Naive B cell (primary cell): ENCODE results near the gene CAMKK2. TPM values are rescaled to one million over a fixed set of nuclear protein-coding genes. Genes with fewer than 3 reads are reported as not detected.
"Not testable (repeated sequence)": the region's sequence is repeated elsewhere in the genome, so short reads cannot be mapped to it uniquely, and the experiment has no call there.

Experiments
- ATAC-seq, 2 donors: fragments of 150-1000 bp; cut with Tn5 transposase; 2 replicates each; pipeline ENCODE4 v1.10.0; 2021; ENCODE audit warnings: low read depth in 2 of 2, mild to moderate bottlenecking in 2 of 2, moderate library complexity in 2 of 2
- DNase-seq: peaks from one replicate; pipeline ENCODE4 v3.0.0; 2022
- H3K27ac Mint-ChIP-seq, 6 donors: one replicate each; pipeline ENCODE4 v1.8.0; 2020 to 2022; ENCODE audit warnings: mild to moderate bottlenecking in 6 of 6, mixed read lengths in 6 of 6, moderate library complexity in 5 of 6, inconsistent platforms in 2 of 6
- H3K27me3 Mint-ChIP-seq, 3 donors: one replicate each; pipeline ENCODE4 v1.8.0; 2021 to 2022; ENCODE audit warnings: mixed read lengths in 3 of 3, mild to moderate bottlenecking in 1 of 3
- H3K36me3 Mint-ChIP-seq, 2 donors: one replicate each; pipeline ENCODE4 v1.8.0; 2020 to 2022; ENCODE audit warnings: mixed read lengths in 2 of 2, inconsistent platforms in 1 of 2, mild to moderate bottlenecking in 1 of 2
- H3K4me1 Mint-ChIP-seq, 3 donors: one replicate each; pipeline ENCODE4 v1.8.0; 2020 to 2022; ENCODE audit warnings: mixed read lengths in 3 of 3, inconsistent platforms in 1 of 3, mild to moderate bottlenecking in 1 of 3, moderate library complexity in 1 of 3
- H3K4me3 Mint-ChIP-seq, 8 donors: one replicate each; pipeline ENCODE4 v1.8.0; 2020 to 2022; ENCODE audit warnings: mild to moderate bottlenecking in 8 of 8, mixed read lengths in 8 of 8, moderate library complexity in 8 of 8, inconsistent platforms in 2 of 8
- H3K9me3 Mint-ChIP-seq, 7 donors: one replicate each; pipeline ENCODE4 v1.8.0; 2020 to 2022; ENCODE audit warnings: mixed read lengths in 7 of 7, mild to moderate bottlenecking in 5 of 7, inconsistent platforms in 2 of 7, moderate library complexity in 1 of 7
- polyA plus RNA-seq, 6 donors: library from polyadenylated mRNA; unstranded; fragments of 300-500 nt; fragmentation: Illumina TruSeq; gene quantifications; one replicate each; pipeline ENCODE4 v1.2.3, GENCODE V29; 2021; ENCODE audit warnings: low read depth in 6 of 6

Gene CAMKK2
- polyA plus RNA-seq, 6 donors from 2014 or later, result 5.3 to 12.0 (median 8.3) TPM

DNA sequence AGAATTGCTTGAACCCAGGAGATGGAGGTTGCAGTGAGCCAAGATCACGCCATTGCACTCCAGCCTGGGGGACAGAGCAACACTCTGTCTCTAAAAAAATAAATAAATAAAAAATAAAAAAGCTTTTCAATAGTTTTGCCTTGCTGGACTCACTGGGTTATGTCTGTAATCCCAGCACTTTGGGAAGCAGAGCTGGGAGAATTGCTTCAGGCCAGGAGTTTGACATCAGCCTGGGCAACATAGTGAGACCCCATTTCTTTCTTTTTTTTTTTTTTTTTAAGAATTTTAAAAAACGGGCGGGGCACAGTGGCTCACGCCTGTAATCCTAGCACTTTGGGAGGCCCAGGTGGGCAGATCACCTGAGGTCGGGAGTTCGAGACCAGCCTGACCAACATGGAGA lies 95.4 kb downstream of the CAMKK2 start:
- not testable (repeated sequence) for ATAC-seq, DNase-seq, H3K27me3 Mint-ChIP-seq, H3K36me3 Mint-ChIP-seq, H3K4me3 Mint-ChIP-seq, H3K27ac Mint-ChIP-seq, H3K9me3 Mint-ChIP-seq
- H3K4me1 Mint-ChIP-seq, result peaks cover 5 to 13% (median 8%) of the 10 kb centered on the region in 3 donors

DNA sequence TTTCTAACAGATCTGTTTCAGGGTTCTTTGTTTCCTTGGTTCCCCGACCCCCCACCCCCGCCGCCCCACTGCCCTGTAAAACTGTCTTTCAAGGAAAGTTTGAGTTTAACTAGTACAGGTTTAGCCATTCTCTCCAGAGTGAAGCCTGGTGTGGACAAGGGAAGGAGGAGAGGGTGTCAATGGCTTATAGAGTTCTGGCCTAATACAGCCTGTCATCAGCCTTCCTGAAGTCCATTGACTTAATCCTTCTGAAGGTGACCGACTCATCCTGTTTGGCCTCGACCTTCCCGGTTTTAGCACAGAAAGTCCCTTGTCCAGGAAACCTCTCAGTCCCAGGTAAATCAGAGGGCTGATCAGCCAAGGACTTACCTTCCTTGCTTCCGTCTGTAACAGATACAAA lies 97.6 kb downstream of the CAMKK2 start:
- Mint-ChIP-seq H3K9me3 (no peaks in the 10 kb centered on the region), H3K27ac (no peak overlapping the region), H3K36me3 (no peaks in the 10 kb centered on the region), H3K4me3 (no peak overlapping the region), H3K4me1 (peaks cover 5 to 13% (median 5%) of the 10 kb centered on the region in 3 donors), H3K27me3 (no peaks in the 10 kb centered on the region)
- DNase-seq (no peak), ATAC-seq (no peak)

DNA sequence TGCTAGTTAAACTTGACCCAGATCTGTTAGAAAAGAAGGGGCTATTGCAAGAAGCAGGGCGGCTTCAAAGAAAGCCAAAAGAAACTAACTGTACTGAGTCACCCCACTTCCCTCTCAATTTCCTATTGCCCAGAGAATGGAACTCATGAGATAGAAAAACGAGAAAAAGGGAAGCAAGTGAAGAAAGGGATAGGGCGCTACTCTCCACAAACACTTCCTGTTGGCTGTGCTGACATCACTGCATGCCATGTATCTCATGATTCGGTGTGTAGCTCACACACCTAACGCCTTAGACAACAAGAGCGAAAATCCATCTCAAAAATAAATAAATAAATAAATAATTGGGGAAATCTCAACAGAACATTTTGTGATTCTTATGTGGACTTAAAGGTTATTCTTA lies 99.6 kb downstream of the CAMKK2 start:
- H3K27me3 Mint-ChIP-seq, result no peaks in the 10 kb centered on the region
- ATAC-seq (peak; percentile 95 to 96), DNase-seq (peak; percentile 29)
- no peaks in the 10 kb centered on the region for H3K36me3 Mint-ChIP-seq
- peak overlapping the region in 1 of 8 donors; percentile 56 for H3K4me3 Mint-ChIP-seq
- H3K4me1 Mint-ChIP-seq, result peaks cover 5 to 13% (median 5%) of the 10 kb centered on the region in 3 donors
- peak overlapping the region in 2 of 6 donors; percentile 35 to 52 for H3K27ac Mint-ChIP-seq
- no peaks in the 10 kb centered on the region for H3K9me3 Mint-ChIP-seq

DNA sequence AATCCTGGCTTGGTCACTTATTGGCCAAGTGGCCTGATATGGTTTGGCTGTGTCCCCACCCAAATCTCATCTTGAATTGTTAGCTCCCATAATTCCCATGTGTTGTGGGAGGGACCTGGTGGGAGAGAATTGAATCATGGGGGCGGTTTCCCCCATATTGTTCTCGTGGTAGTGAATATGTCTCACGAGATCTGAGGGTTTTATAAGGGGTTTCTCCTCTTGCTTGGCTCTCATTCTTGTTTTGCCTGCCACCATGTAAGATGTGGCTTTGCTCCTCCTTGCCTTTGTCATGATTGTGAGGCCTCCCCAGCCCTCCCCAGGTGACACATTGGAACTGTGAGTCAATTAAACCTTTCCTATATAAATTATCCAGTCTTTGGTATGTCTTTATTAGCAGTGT lies 105.4 kb downstream of the CAMKK2 start:
- H3K36me3 Mint-ChIP-seq, result no peaks in the 10 kb centered on the region
- no peaks in the 10 kb centered on the region for H3K27me3 Mint-ChIP-seq
- ATAC-seq (no peak), DNase-seq (no peak)
- no peak overlapping the region for H3K4me3 Mint-ChIP-seq
- H3K4me1 Mint-ChIP-seq, result peaks cover 0 to 4% (median 0%) of the 10 kb centered on the region in 3 donors
- H3K9me3 Mint-ChIP-seq, result no peaks in the 10 kb centered on the region
- H3K27ac Mint-ChIP-seq, result peak overlapping the region in 1 of 6 donors; percentile 12

GRCh38 chr12:121190523-121191031 lies 105.9 kb downstream of the CAMKK2 start:
- DNase-seq, result no peak
- Mint-ChIP-seq H3K4me1 (peaks cover 4 to 5% (median 5%) of the 10 kb centered on the region in 3 donors), H3K36me3 (no peaks in the 10 kb centered on the region), H3K27me3 (no peaks in the 10 kb centered on the region), H3K27ac (no peak overlapping the region), H3K9me3 (no peaks in the 10 kb centered on the region), H3K4me3 (no peak overlapping the region)
- ATAC-seq, result peak; percentile 46 to 48

GRCh38 chr12:121189619-121190155 lies 106.8 kb downstream of the CAMKK2 start:
- no peaks in the 10 kb centered on the region for H3K36me3 Mint-ChIP-seq
- peaks cover 11 to 12% (median 11%) of the 10 kb centered on the region in 3 donors for H3K4me1 Mint-ChIP-seq
- H3K27me3 Mint-ChIP-seq, result no peaks in the 10 kb centered on the region
- no peak for ATAC-seq
- H3K27ac Mint-ChIP-seq, result no peak overlapping the region
- no peak for DNase-seq
- H3K4me3 Mint-ChIP-seq, result peak overlapping the region in 1 of 8 donors; percentile 16
- no peaks in the 10 kb centered on the region for H3K9me3 Mint-ChIP-seq

- H3K36me3 Mint-ChIP-seq, result no peaks in the 10 kb centered on the region
- no peaks in the 10 kb centered on the region for H3K27me3 Mint-ChIP-seq
- H3K4me3 Mint-ChIP-seq, result no peak overlapping the region
- H3K9me3 Mint-ChIP-seq, result no peaks in the 10 kb centered on the region
- ATAC-seq (no peak), DNase-seq (no peak)
- peaks cover 11 to 12% (median 11%) of the 10 kb centered on the region in 3 donors for H3K4me1 Mint-ChIP-seq
- H3K27ac Mint-ChIP-seq, result no peak overlapping the region
Observed at GRCh38 chr12:121189131-121189530, 107.4 kb downstream of the CAMKK2 start.

GRCh38 chr12:121188227-121188626 lies 108.3 kb downstream of the CAMKK2 start:
- no peaks in the 10 kb centered on the region for H3K9me3 Mint-ChIP-seq
- no peak overlapping the region for H3K27ac Mint-ChIP-seq
- peaks cover 11 to 12% (median 11%) of the 10 kb centered on the region in 3 donors for H3K4me1 Mint-ChIP-seq
- no peaks in the 10 kb centered on the region for H3K36me3 Mint-ChIP-seq
- H3K27me3 Mint-ChIP-seq, result no peaks in the 10 kb centered on the region
- DNase-seq (no peak), ATAC-seq (no peak)
- no peak overlapping the region for H3K4me3 Mint-ChIP-seq

Other genes with a start within 250 kb of the CAMKK2 start
- gene P2RX7, start 163.8 kb downstream of the CAMKK2 start, polyA plus RNA-seq, result 1 to 10 TPM in 5 of 6 donors, under 1 TPM in 1; 0.10 to 3.2 (median 1.4) TPM
- 10 to 100 TPM; 11.2 to 23.3 (median 15.6) TPM for gene P2RX4, start 86.6 kb downstream of the CAMKK2 start, polyA plus RNA-seq
- 100 to 1,000 TPM in 4 of 6 donors, 10 to 100 TPM in 2; 79.7 to 172 (median 119) TPM for gene ANAPC5, start 55.7 kb upstream of the CAMKK2 start, polyA plus RNA-seq
- gene RNF34, start 103.4 kb upstream of the CAMKK2 start, polyA plus RNA-seq, result 10 to 100 TPM; 25.3 to 47.8 (median 36.3) TPM